Left lobe of liver (tissue), 2 donors: ENCODE measurements around the gene HMGXB4. TPM values are rescaled to one million over a fixed set of nuclear protein-coding genes. Genes with fewer than 3 reads are reported as not detected.
A peak's percentile ranks its signal among the peaks of the same experiment; 100 is the strongest.

Experiments
- ATAC-seq: fragments of 200-7000 bp; cut with Tn5 transposase; one replicate; pipeline ENCODE4 v1.9.1; 2020; ENCODE audit warnings: mild to moderate bottlenecking, moderate library complexity
- DNase-seq: peaks from one replicate; pipeline ENCODE4 v3.0.0-alpha.2; 2020; ENCODE audit warnings: low spot score
- total RNA-seq: library from RNA; stranded (reverse); gene quantifications from one replicate; pipeline ENCODE4 v1.2.1, GENCODE V29; 2021
- donor health status: DM: no; HTN: no; CAD: no; lungs with moderate emphysema.
- donor health status: DM: no; HTN: yes; CAD: no.

HMGXB4 gene
- total RNA-seq, 1 donor from 2014 or later: 5.9 TPM

DNA sequence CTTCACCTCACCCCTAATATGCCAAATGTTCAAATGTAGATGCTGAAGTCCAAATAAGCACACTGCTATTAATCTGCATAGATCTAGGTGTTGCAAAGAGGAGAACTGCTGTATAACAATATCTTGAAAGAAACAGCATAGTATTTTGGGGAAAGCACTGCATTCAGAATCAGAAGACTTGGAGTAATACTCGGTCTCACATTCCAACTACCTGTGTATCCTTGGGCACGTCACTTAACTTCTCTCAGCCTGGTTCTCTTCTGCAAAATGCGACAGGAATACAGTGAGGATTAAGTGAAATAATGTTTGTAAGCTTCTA is 332 bp upstream of the HMGXB4 start:
- peak; percentile 28 for ATAC-seq

DNA sequence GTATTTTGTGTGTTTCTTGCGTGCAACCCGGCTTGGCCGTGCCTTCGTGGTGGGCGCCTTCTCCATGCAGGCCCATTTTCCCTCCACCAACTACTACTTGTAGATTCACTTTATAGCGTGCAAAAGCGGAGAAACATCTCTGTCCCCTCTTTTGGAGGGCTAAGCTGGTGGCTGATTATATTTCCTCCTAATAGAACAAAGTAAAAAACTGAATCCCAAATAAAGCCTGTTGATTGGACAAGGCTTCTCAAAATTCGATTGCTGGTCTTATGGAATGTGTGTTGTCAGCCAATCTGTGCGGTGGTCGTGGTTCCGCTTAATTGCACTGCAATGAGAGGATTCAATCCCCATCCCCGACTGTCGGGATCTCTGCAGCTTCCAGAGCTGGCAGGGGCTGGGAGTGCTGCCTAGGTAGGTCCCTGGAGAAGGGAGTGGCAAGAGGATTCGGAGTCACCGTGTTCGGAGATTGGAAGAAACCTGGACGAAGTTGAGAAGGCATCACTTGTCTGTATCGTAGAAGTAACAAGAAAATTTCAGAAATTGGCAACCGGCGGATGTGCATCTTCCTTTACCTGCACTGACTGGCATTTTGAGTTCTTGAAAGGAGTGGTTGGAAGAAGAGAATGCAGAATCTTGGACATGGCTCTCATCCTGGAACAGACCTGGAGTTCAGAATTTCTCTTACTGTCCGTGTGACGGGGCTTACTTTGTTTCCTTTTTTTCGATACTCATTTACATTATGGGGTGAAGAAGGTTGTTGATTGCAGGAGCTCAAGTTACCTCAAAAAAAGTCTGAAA is 1.1 kb downstream of the HMGXB4 start:
- DNase-seq (no peak), ATAC-seq (no peak)

More for the DNA sequence above, 332 bp upstream of the HMGXB4 start:
- DNase-seq: no peak

DNA sequence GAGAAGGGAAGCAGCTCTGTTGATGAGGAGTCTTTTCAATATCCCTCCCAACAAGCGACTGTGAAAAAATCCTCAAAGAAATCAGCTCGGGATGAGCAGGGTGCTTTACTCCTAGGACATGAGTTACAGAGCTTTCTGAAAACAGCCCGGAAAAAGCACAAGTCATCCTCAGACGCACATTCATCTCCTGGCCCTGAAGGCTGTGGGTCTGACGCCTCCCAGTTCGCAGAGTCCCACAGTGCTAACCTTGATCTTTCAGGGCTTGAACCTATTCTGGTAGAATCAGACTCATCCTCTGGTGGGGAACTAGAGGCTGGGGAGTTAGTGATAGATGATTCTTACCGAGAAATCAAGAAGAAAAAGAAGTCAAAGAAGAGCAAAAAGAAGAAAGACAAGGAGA is 7.7 kb downstream of the HMGXB4 start:
- DNase-seq (no peak), ATAC-seq (no peak)

DNA sequence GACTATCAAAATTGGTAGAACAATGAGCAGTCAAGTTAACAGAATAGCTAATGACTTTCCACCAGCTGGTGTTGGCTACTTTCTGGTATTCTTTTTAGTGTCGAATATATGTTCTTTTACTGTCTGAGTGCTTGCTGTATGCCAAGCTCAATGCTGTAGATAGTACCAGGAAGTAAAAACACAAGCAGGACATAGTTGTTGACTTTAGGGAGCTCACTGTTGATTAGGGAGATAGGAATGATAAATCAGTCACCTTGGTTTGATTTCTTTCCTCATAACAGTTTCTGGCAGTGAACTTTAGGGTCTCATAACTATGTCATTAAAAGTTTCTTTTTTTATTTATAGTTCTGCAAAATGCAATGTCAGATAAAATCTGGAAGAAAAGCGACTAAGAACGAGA is 9.0 kb downstream of the HMGXB4 start:
- no peak for ATAC-seq
- DNase-seq: no peak

DNA sequence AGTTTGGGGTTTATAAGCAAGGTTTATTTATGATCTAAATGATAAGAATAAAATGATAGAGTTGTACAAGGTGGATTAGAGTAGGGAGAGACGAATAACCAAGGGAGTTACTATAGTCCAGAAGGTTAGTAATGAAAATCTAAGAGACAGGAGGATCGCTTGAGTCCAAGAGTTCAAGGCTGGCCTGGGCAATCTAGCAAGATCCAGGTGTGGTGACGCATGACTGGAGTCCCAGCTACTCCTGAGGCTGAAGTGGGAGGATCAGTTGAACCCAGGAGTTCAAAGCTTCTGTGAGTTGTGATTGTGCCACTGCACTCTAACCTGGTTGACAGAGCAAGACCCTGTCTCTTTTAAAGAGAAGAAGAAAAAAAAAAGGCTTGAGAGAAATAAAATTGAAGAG is 12.3 kb downstream of the HMGXB4 start:
- no peak for ATAC-seq

DNA sequence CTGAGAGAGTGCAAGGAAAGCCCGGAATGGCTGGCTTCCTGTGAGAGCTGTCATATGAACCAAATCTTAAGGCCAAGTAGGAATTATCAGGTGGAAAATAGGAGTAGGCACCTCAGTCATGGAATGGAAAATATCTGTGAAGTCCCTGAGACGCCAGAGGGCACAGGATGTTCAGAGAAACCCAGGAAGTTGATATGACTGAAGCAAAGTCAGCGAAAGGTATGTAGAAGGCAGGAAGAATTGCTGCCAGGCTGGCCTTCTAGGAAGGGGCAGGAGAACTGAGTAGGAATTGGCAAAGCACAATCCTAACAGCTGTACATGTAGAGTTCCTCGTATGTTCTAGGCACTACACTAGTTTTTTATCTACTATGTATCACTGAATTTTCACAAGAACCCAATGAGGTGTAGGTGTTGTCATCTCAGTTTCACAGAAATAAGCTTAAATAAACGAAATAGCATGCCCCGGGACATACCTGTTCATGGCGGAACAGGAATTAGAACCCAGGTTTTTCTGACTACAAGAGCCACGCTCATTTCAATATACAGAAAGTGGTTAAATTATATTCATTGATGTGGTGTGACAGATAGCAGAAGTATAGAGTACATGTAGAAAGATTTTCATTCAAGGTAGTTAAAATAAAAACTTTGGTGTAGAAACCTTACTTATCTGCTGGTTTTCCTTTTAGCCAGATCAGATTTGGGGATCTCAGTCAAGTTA is 17.0 kb downstream of the HMGXB4 start:
- ATAC-seq: no peak

More for the DNA sequence above, 12.3 kb downstream of the HMGXB4 start:
- DNase-seq: no peak

DNA sequence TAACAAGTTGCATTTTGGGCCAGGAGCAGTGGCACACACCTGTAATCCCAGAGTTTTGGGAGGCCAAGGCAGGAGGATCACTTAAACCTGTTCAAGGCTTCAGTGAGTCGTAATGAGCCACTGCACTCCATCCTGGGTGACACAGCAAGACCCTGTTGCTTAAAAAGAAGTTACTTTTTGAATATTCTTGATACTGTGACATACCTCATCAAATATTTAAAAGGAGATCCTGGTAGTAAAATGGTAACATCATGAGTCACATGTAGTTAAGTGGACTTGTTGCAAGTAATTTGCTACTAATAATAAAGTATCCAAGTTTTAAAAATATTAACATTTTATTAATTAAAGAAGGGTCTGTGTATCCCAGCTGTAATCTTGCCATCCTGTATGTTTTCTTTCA is 18.3 kb downstream of the HMGXB4 start:
- no peak for DNase-seq
- no peak for ATAC-seq

More for the DNA sequence above, 17.0 kb downstream of the HMGXB4 start:
- no peak for DNase-seq

DNA sequence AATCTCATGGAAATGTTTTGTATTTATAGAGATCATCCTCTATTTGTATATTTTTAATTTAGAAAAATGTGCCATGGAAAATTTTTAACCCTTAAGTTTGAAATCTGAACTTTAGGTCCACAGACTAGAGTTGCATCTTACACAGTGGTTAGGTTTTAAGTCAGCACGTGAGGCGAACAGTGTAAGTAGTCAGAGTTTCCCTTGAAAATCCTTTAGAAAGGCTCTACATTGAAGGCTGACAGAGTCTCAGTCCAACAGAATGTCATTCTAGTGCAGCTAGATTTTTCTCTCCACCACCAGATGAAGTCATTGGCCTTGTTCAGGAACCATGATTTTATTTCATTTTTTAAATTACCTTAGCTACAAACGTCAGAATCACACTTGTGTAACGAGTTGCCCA is 18.7 kb downstream of the HMGXB4 start:
- no peak for DNase-seq
- ATAC-seq: no peak

DNA sequence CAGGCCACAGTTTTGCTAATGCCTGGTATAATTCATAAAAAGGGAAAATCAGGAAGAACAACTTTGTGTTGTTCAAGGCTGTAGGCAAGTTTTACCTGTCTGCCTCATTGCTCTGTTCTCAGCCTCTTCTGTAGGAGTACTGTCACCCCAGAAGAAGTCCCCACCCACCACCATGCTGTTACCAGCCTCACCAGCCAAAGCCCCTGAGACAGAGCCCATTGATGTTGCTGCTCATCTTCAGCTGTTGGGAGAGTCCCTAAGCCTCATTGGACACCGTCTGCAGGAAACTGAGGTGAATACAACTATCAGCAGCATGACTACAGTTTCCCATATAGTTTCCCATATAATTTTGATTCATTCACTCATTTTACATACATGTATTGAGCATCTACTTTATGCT is 30.8 kb downstream of the HMGXB4 start:
- no peak for ATAC-seq
- DNase-seq: no peak

DNA sequence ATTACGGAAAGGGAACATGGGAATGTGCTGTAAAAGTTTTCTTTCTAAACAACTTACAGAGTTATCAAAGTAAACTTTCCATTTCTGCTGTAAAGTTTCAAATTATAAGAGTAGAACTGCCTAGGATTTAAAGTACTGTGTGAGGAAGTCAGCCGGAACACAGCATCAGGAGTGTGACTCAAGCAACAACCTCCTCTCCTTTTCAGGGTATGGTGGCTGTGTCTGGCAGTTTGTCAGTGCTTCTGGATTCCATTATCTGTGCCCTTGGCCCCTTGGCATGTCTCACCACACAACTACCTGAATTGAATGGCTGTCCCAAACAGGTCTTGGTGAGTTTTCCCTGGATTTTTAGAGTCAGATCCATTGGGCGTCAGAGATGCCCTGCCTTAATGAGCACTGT is 35.5 kb downstream of the HMGXB4 start:
- ATAC-seq: no peak

DNA sequence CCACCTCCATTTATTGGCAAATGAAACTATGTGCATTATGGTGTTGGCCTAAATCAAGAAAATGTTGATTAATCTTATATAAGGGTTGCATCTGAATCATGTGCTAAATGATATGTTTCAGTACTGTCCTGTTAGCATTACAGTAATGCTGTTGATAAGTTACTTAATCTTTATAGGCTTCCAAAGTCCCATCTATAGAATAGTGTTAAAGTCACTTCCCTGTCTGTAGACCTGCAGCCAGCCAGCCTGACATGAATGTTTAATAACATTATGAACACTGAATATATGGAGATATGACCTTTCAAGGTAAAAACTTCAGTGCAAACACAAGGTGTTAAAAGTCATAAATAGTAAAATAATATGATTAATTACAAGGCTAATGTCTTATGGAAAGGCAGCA is 38.8 kb downstream of the HMGXB4 start:
- DNase-seq (no peak), ATAC-seq (no peak)

More for the DNA sequence above, 35.5 kb downstream of the HMGXB4 start:
- DNase-seq: no peak

DNA sequence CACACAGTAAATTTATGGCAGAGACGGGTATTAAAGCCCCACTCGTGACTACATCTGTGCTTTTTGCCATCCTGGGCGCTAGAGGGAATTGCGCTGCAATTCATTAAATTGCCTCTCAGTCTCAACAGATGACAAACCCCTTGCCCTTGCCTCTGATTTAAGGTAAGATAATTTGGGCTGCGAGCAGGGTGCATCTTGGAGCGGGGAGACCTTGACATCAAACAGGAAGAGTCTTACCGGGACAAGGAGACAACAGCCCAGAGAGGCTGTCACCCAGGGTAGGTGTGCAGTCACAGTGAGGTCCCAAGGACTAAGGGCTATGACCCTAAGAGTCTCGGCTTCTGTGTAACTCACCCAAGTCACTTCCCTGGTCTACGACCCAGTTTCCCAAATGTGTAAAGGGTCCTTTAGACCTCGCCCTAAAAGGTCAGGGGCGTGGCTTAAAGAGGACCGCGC is 42.0 kb downstream of the HMGXB4 start:
- ATAC-seq (no peak), DNase-seq (no peak)

DNA sequence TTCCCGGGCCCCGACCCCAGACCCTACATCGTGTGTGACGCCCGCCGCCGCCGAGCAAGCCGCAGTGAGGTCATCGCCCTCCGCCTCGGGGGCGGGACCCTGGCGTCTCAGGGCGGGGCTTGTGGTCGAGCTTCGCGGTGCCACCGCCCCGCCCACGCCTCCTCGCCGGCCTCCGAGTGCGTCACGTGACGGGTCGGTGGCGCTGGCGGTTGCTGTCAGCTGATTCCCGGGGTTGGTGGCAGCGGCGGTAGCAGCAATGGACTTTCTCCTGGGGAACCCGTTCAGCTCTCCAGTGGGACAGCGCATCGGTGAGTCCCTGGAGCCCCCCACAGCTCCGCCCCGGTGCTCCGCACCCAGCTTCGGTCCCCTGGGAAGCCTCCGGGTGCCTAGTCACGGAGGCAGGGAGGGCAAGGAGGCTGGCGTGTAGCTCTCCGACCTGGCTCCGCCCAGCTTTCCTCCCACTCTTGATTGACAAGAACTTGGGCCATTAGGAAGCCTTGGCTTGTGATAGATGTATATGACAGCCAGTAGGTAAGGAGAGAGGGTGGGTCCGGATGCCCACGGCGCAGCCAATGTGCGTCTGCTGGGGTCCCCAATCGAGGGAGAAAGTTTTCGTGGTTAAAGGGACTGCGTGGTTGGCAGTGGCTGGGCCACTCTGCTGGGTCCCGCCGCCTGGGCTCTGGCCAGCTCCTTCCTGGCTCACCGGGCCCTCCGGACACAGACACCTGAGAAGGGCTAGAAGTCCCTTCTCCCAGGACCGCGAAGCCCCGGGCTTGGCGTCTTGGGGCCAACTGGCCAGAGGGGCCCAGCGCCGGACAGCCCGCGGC is 42.6 kb downstream of the HMGXB4 start, which contains the start of gene TOM1:
Gene TOM1, plus strand, starts transcription at position 222 of the 827 bp plus-strand sequence. Its CDS starts 35 bp downstream, at position 257.
- DNase-seq (peak; percentile 98), ATAC-seq (peak; percentile 89)

DNA sequence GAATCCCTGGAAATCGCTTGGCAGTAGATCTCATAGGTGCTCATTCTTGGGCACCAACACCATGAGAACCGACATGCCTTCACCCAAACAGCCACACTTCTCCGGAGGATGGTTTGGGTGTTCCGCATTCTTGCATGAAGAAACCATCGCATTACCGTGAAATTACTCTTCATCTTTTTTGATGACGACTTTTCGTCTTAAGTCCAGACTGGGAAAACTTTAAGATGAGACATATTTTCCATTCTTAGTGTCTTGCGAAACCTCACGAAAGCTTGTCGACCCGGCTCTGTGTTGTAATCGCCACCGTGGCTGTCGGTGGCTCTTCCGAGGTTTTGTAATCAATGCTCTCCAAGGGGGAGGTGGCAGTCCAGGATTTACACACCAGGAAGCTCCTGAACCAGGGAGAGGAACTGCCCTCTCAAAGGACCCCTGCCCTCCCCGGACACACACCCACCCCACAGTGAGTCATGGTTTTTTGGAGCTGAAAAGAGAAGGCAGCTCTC is 44.1 kb downstream of the HMGXB4 start:
- DNase-seq: peak; percentile 83
- ATAC-seq: peak; percentile 7

DNA sequence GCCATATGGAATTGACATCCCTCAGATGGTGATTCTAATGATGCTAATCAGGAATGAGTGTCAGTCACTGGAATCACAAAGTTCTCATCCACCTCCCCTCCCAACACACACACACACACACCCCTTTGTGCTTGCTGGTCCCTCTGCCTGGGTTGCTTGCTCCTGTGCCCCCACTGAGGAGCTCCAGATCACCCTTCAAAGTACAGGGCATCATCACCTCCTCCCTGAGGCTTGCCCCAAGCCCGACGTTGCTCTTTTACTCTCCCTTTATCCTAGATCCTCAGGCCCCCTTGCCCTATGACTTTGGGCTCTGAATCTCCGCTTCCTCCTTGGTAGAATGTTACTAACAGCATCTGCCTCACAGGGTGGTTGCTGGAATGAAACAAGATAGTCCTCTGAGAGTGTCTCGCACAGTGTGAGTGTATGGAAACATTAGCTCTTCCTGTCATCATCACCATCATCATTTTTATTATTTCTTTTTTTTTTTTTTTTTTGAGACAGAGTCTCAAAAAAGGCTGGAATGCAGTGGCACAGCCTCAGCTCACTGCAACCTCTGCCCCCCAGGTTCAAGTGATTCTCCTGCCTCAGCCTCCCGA is 45.8 kb downstream of the HMGXB4 start:
- ATAC-seq (no peak), DNase-seq (no peak)

DNA sequence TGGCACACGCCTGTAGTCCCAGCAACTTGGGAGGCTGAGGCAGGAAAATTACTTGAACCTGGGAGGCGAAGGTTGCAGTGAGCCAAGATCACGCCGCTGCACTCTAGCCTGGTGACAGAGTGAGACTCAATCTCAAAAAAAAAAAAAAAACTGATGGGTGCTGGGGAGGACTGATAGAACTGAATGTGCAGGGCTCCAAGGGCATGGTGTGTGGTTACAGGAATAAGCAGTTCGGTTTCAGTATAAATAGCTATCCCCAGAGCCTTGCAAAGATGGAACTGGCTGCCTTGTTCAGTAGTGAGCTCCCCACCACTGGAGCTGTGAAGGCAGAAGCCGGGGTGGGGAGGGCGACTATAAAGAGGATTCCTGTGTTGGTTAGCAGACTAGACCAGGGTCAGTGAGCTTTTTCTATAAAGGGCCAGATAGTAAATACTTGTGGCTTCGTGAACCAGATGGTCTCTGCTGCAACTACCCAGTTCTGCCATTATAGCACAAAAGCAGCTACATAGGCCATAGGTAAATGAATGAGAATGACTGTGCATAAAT is 48.3 kb downstream of the HMGXB4 start:
- ATAC-seq: no peak
- DNase-seq: no peak

DNA sequence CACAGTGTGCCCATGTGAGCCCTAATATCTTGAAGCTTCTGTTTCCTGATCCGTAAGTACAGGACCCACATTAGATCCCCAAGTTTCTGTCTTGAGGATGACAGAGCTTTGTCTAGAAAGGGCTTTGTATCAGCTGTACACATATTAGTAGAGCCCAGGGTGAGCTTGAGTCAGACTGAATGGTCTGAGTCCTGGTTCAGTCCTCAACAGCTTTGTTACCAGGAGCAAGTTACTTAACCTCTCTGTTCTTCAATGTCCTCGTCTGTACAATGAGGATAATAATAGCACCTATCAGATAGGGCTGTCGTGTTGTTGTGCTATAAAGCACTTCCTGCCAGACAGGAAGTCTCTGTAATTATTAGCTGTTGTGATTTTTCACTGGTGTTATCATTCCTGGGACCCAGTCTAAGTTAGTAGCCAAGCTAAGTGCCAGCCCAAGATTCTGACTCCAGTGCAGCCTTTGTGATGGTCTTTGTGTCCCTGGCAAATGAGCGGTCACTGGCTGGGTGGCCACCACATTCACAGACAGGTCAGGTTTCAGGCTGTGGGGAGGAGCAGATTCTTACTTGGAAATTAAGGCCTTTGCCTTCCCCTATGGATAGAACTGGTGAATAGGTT is 49.2 kb downstream of the HMGXB4 start:
- DNase-seq (no peak), ATAC-seq (no peak)

DNA sequence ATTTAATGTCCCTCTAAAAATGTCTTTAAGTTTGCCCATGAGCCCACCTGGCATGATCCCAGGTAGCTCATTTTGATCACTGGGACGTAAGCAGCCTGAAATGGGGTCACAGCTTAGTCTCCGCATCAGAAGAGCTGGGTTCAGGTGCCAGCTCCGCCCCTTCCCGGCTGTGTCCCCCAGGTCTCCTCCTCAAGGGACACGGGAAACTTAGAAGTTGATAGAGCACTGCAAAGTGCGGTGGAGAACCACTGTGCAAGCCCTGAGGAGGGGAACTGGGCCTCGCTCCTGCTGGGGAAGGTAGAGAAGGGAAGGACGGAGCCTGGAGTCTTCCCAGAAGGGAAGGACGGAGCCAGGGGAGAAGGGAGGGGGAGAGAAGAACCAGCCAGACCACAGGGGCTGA is 50.1 kb downstream of the HMGXB4 start:
- no peak for DNase-seq
- ATAC-seq: no peak

DNA sequence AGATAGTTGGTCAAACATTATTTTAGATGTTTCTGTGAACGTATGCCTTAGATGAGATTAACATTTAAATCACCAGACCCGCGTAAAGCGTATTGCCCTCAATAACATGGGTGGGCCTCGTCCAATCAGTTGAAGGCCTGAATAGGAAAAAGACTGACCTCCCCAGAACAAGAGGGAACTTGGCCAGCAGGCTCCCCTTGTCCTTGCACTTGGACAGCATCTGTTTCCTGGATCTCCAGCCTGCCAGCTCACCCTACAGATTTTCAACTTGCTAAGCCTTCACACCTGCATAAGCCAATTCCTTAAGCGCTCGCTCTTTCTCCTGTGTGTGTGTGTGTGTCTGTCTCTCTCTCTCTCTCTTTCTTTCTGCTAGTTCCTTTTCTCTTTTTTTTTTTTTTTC is 50.6 kb downstream of the HMGXB4 start:
- DNase-seq (no peak), ATAC-seq (no peak)

DNA sequence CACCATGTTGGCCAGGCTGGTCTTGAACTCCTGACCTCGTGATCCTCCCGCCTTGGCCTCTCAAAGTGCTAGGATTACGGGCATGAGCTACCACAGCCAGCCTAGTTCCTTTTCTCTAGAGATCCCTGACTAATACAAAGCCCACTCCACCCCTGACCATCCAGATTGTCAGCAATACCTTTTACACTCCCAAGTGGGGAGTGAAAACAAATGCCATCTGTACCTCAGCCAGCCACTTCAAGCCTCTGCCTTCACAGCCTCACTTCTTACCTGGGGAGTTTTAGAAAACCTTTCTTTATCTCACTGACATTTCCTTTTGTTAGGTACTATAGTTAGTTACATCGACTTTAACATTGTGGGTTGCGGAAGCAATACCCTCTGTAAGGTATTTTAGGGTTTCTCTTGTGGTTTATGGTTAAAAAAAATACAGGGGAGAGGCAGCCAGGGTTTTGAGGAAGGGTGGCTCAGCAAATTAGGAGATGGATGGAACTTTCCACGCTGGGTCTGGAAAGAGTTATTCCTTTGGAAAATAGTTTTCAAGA is 51.3 kb downstream of the HMGXB4 start:
- no peak for ATAC-seq

More for the DNA sequence above, 51.3 kb downstream of the HMGXB4 start:
- no peak for DNase-seq
